Thyroid gland (tissue), 4 donors: Measurements from ENCODE around the gene ELOB.

Experiments used
- POLR2A ChIP-seq, 2 donors: fragments of 450-650 bp; IDR thresholded peaks; one replicate each; pipeline ENCODE4 v1.6.1; 2017; ENCODE audit warnings: antibody characterized with exemption in 2 of 2, mild to moderate bottlenecking in 2 of 2, moderate library complexity in 1 of 2
- TF ChIP-seq, protein P1 (sequence below), 6 experiments: fragments of 200-600 bp in 3 of 6; fragments of 450-650 bp in 3 of 6; sonication (generic) in 3 of 6; IDR thresholded peaks; one replicate each; pipeline ENCODE4 v1.5.1; 2016 to 2019; ENCODE audit warnings: antibody characterized with exemption in 6 of 6, mild to moderate bottlenecking in 2 of 6, inconsistent platforms in 1 of 6, moderate library complexity in 1 of 6

DNA sequence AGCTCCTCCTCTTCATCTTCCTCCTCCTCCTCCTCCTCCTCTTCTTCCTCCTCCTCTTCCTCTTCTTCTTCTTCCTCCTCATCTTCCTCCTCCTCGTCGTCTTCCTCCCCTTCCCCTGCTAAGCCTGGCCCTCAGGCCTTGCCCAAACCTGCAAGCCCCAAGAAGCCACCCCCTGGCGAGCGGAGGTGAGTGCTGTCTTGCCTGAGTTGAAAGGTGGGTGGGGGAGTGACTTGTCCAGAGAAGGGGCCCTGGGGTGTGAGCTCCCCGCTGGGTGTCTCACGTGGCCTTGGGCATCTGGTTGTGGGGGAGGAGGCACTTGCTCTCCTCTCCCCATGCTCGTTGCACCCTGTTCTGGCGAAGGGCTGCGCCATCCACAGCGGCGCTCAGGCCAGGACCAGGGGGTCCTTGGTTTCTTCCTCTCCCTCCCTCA is 8.0 kb downstream of the ELOB start:
- TF ChIP-seq, protein P1, sequence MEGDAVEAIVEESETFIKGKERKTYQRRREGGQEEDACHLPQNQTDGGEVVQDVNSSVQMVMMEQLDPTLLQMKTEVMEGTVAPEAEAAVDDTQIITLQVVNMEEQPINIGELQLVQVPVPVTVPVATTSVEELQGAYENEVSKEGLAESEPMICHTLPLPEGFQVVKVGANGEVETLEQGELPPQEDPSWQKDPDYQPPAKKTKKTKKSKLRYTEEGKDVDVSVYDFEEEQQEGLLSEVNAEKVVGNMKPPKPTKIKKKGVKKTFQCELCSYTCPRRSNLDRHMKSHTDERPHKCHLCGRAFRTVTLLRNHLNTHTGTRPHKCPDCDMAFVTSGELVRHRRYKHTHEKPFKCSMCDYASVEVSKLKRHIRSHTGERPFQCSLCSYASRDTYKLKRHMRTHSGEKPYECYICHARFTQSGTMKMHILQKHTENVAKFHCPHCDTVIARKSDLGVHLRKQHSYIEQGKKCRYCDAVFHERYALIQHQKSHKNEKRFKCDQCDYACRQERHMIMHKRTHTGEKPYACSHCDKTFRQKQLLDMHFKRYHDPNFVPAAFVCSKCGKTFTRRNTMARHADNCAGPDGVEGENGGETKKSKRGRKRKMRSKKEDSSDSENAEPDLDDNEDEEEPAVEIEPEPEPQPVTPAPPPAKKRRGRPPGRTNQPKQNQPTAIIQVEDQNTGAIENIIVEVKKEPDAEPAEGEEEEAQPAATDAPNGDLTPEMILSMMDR (IDR thresholded peaks at IDR 0.05), result no peak
- no peak for TF ChIP-seq POLR2A (IDR thresholded peaks at IDR 0.05)
